ENCODE data around the gene DTL. TPM values are rescaled to one million over a fixed set of nuclear protein-coding genes. Genes with fewer than 3 reads are reported as not detected.

Gene DTL
- total RNA-seq, 1 experiment from 2014 or later, result 73.0 TPM

DNA sequence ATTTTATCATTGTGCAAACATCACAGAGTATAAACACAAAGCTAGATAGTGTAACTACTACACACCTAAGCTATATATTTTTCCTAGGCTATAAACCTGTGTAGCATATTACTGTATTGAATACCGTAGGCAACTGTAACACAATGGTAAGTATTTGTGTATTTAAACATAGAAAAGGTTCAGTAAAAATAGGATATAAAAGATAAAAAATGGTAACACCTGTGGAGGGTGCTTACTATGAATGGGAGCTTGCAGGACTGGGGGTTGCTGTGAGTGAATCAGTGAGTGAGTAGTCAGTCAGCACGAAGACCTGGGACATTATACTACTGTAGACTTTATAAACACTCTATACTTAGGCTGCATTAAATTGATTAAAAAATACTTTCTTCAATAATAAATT lies 4.1 kb downstream of the DTL start:
- H3K27ac Mint-ChIP-seq, result no peak overlapping the region
- TF ChIP-seq, protein P1, sequence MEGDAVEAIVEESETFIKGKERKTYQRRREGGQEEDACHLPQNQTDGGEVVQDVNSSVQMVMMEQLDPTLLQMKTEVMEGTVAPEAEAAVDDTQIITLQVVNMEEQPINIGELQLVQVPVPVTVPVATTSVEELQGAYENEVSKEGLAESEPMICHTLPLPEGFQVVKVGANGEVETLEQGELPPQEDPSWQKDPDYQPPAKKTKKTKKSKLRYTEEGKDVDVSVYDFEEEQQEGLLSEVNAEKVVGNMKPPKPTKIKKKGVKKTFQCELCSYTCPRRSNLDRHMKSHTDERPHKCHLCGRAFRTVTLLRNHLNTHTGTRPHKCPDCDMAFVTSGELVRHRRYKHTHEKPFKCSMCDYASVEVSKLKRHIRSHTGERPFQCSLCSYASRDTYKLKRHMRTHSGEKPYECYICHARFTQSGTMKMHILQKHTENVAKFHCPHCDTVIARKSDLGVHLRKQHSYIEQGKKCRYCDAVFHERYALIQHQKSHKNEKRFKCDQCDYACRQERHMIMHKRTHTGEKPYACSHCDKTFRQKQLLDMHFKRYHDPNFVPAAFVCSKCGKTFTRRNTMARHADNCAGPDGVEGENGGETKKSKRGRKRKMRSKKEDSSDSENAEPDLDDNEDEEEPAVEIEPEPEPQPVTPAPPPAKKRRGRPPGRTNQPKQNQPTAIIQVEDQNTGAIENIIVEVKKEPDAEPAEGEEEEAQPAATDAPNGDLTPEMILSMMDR (conservative IDR thresholded peaks at IDR 0.05), result no peak
- H4K20me1 ChIP-seq (ENCODE audit: control insufficient read depth, insufficient read depth, insufficient read length), result no peaks in the 10 kb centered on the region

More for the DNA sequence above, 4.1 kb downstream of the DTL start:
- Histone ChIP-seq H3K23me2 (ENCODE audit: insufficient read length, low read depth, low read length, poor library complexity, severe bottlenecking) (peaks cover 2% of the 10 kb centered on the region), H3K23ac (ENCODE audit: insufficient read length, low read depth, low read length) (no peak overlapping the region), H2BK15ac (ENCODE audit: low read depth, low read length) (no peak overlapping the region), H3K9ac (ENCODE audit: extremely low read depth, insufficient read length, low read length) (no peak overlapping the region), H3K56ac (ENCODE audit: insufficient read length, low read depth, low read length) (no peak overlapping the region), H3K14ac (ENCODE audit: insufficient read depth, low read length) (no peak overlapping the region), H3K18ac (ENCODE audit: insufficient read length, low read depth, low read length) (no peak overlapping the region), H3K79me1 (ENCODE audit: insufficient read depth, low read depth, low read length, poor library complexity, severe bottlenecking) (peaks cover 4% of the 10 kb centered on the region), H2BK12ac (ENCODE audit: insufficient read length, low read depth, low read length) (no peak overlapping the region), H3K27me3 (ENCODE audit: insufficient read depth, low read length) (no peaks in the 10 kb centered on the region), H2BK120ac (ENCODE audit: low read depth, low read length, poor library complexity, severe bottlenecking) (no peak overlapping the region), H2BK5ac (ENCODE audit: insufficient read length, low read length) (no peak overlapping the region), H3K9me3 (ENCODE audit: control insufficient read depth, low read depth, low read length) (no peaks in the 10 kb centered on the region), H2BK20ac (ENCODE audit: low read depth, low read length, poor library complexity, severe bottlenecking) (no peak overlapping the region), H3K4me1 (ENCODE audit: insufficient read depth, low read length) (no peaks in the 10 kb centered on the region), H3K4ac (ENCODE audit: low read depth, low read length) (no peak overlapping the region), H4K91ac (ENCODE audit: insufficient read length, low read depth, low read length) (no peak overlapping the region), H2AK5ac (ENCODE audit: insufficient read length, low read length) (no peak overlapping the region), H3K27ac (ENCODE audit: insufficient read length, low read depth, low read length) (no peak overlapping the region), H4K8ac (replicated peaks; ENCODE audit: insufficient read length, low read depth, low read length) (no peak overlapping the region), H3T11ph (ENCODE audit: low read length) (no peak overlapping the region), H3K79me2 (ENCODE audit: insufficient read depth, low read length) (peaks cover 20% of the 10 kb centered on the region; the same call in 1 of the 2 replicates), H3K4me2 (ENCODE audit: insufficient read depth, insufficient read length, low read length) (no peak overlapping the region), H4K5ac (ENCODE audit: insufficient read length, low read depth, low read length) (no peak overlapping the region), H2AFZ (ENCODE audit: low read length) (no peak overlapping the region)
- DNase-seq, result no peak
- Mint-ChIP-seq H3K4me3 (no peak overlapping the region), H3K4me1 (peaks cover 19 to 24% of the 10 kb centered on the region in 2 experiments), H3K9me3 (no peaks in the 10 kb centered on the region), H3K36me3 (ENCODE audit: insufficient read depth in 1 of 3, low read depth in 3 of 3) (peaks cover 8 to 19% (median 18%) of the 10 kb centered on the region in 3 experiments; a peak in 6 of 7 replicates), H3K27me3 (ENCODE audit: low read depth) (no peaks in the 10 kb centered on the region)
- no CpG with 5 or more reads among the region's 2 CpGs for WGBS (ENCODE audit: extremely low coverage, insufficient read length, low lambda C conversion rate)

Data from H9 (cell line).